H54 (cell line): ENCODE results near the gene RHEB.

Source experiments
- DNase-seq: peaks from one replicate; pipeline ENCODE4 v3.0.0; 2011; ENCODE audit warnings: low spot score, mixed read lengths; ENCODE audit not compliant: insufficient read length
- FAIRE-seq: peaks from 3 replicates; lab custom pipeline; 2011; peaks lifted over from hg19 to GRCh38; lab: Jason Lieb, UNC
- POLR2A ChIP-seq: IDR thresholded peaks from 2 replicates; pipeline ENCODE4 v1.6.1; 2011; ENCODE audit warnings: low read depth, mild to moderate bottlenecking, low read length

The RHEB gene

DNA sequence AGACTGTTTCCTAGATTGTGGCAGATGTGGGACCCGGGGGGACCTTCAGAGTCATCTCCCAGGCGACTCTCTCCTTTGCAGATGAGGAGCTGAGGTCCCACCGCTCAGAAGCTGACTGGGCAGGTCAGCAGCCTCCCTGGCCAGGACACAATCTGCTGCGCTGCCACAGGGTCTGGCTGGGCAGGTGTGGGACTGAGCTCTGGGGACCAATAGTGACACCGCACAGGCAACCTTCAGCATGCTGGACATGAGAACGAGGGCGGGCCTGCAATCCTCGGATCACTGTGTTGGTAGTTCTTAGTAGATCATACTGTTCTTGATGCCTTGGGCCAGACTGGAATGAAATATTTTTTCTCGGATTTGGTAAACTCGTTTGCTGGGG, 59.2 kb downstream of the RHEB start:
- FAIRE-seq (no peak), DNase-seq (no peak)
- no peak for TF ChIP-seq POLR2A

DNA sequence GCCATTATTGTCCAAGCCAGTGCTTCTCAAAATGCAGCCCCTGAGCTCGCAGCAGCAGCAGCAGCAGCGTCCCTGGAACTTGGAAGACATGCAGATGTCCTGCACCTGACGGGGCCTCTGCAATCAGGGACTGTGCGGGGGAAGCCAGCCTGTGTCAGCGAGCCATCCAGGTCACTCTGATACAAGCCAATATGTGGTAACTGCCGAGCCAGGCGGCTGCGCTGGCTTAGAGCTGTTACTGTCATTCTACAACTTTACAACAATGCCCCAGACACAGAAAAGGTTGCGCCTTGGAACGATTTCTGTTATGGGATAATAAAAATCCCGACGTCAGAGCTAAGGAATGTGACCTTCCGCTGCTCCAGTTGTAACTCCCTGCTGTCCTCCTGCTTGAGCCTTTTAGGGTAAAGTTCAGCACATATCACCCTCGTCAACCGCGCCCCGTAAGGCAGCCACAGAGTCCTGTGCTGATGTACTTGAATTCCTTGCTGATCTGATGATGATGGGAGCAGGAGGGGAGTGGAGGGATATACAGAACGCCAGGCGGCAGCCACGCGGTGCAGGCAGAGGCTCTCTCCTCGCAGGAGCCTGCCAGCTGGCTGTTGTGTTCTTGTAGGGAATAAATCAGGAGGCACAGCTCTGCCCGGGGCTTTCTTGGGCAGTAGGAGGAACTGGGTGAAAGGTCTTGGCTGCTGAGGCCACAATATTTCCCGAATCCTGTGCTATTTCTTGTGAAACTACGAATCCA, 59.8 kb downstream of the RHEB start:
- DNase-seq, result peak; percentile 77
- FAIRE-seq, result peak; percentile 60

DNA sequence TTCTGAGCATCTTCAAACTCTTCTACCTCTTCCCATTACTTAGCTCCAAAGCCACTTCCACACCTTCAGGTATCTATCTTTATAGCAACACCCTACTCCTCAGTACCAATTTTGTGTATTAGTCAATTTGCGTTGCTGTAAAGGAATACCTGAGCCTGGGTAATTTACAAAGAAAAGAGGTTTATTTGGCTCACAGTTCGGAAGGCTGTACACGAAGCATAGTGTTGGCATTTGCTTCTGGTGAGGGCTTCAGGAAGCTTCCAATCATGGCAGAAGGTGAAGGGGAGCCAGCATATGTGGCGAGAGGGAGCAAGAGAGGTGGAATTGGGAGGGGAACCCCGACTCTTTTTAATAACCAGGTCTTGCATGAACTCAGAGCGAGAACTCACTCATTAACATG, 62.2 kb downstream of the RHEB start:
- TF ChIP-seq POLR2A, result no peak
- DNase-seq (no peak), FAIRE-seq (no peak)

More for the DNA sequence above, 59.8 kb downstream of the RHEB start:
- TF ChIP-seq POLR2A, result no peak

DNA sequence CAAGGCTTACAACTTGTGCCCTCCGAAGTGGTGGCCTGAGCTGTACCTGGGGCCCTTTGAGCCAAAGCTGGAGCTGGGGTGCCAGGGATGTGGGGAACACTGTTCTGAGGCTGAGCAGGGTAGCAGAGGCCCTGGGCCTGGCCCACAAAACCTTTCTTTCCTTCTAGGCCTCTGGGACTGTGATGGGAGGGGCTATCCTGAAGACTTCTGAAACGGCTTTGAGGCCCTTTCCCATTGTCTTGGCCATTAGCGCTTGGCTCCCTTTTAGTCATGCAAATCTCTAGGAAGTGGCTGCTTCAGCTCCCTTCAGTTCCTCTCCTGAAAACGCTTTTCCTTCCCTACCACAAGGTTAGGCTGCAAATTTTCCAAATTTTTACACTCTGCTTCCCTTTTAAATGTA, 62.9 kb downstream of the RHEB start:
- no peak for FAIRE-seq
- DNase-seq, result no peak

DNA sequence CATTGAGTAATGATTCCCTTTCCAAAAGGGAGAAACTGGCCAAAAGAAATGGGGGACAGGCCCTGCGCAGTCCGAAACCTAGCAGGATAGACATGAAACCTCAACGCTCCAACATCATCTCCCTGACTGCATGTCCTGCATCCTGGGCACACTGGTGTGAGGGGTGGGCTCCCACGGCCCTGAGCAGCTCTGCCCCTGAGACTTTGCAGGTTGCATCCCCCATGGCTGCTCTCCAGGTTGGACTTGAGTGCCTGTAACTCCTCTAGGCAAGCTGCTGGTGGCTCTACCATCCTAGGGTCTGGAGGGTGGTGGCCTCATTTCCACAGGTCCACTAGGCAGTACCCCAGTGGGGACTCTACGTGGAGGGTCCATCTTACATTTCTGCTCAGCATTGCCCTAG, 63.4 kb downstream of the RHEB start:
- no peak for FAIRE-seq
- TF ChIP-seq POLR2A, result no peak
- no peak for DNase-seq

More for the DNA sequence above, 62.9 kb downstream of the RHEB start:
- no peak for TF ChIP-seq POLR2A

DNA sequence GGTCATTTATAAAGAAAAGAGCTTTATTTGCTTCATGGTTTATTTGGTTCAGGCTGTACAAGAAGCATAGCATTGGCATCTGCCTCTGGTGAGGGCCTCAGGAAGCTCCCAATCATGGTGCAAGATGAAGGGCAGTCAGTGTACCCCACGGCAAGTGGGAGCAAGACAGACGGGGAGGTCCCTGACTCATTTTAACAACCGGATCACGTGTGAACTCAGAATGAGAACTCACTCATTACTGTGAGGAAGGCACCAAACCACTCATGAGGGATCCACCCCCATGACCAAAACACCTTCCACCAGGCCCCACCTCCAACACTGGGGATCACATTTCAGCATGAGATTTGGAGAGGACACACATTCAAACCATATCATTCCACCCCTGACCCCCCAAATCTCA, 64.0 kb downstream of the RHEB start:
- FAIRE-seq (no peak), DNase-seq (no peak)
- TF ChIP-seq POLR2A, result no peak

DNA sequence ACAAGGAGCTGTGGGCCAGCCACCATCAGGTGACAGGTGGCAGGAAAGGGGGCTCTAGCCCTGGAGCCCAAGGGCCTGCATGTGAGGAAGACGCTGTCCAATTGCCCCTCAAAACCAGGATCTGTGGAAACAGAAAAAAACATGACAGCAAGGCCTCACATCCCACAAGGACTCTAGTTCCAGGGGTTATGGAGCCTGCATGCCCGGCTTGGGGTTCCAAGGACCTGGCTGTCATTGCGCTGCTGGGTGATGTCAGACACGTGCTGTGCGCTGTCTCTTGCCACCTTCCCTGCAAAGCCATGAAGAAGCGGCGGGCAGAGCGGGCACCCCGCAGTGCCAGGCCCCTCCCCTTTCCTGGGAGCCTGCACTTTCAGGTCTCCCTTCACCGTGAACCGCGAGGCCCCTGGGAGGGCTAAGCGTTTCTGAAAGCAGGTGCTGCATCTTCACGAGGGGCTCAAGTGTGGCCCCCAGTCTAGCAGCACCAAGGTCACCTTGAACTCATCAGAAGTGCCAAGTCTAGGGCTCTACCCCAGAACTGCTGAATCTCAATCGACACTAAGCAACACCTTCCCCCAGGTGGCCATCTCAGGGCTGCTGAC, 64.7 kb downstream of the RHEB start:
- no peak for TF ChIP-seq POLR2A
- DNase-seq (no peak), FAIRE-seq (no peak)

DNA sequence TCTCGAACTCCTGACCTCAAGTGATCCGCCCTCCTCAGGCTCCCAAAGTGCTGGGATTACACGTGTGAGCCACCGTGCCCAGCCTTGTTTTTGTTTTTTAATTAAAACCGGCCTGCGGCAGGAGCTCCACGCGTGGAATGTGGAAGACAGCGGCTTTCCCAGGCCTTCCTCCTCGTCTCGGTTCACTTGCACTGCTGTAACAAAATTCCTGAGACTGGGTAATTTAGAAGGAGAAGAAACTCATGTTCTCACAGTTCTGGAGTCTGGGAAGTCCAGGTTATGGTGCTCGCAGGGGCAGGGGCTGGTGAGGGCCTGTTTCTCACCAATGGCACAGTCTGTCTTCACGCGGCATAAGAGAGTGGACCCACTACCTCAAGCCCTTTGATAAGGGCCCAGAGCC, 65.4 kb downstream of the RHEB start:
- TF ChIP-seq POLR2A, result no peak
- FAIRE-seq, result no peak
- no peak for DNase-seq

DNA sequence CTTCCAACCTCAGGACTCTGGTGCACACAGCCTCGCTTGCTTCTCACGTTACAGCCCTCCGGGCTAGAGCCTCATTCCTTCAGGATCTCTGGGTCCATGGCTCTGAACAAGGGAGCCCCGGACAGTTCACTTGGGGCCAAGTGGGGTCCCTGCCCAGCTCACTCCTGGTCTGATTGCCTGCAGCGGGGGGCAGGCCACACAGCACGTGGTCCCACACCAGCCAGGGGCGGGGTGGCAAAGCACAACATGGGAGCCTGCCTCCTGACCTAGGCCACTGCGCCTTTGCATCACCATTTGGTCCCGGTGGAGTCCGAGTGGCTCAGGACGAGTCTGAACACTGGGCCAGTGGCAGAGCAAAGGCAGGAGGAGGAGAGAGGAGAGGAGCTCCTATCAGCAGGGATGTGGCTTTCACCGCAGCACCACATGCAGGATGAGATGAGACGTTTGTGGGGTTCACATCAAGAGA, 66.3 kb downstream of the RHEB start:
- TF ChIP-seq POLR2A, result no peak
- FAIRE-seq, result no peak
- DNase-seq, result no peak

DNA sequence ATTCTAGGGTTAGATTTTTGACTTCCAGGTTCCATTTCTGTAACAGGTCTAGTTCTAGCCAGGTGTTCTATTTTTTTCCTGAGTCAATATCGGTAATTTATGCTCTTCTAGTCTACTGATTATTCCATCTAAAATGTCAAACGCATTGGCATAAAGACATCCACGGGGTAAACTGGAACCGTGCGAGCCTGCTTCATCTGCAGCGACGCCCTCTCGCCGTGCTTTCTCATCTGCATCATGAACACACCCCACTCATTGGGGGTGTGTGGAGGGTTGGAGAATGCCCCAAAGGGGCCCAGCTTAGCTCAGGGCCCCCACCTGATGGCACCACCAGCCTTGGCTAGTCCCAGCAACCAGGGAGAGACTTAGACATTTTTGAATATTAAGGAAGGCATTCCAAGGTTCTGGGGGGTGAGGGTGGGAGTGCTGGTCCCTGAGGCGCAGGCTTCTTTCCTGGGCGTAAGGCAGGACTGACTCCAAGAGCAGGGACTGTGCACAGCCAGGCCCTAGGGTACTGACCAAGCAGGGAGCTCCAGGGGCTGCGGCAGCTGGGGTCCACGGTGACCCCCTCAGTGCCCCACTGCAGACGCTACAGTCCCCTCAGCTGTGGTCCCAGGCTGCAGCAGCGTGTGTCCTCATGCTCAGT, 66.9 kb downstream of the RHEB start:
- DNase-seq, result no peak
- FAIRE-seq, result no peak
- no peak for TF ChIP-seq POLR2A

DNA sequence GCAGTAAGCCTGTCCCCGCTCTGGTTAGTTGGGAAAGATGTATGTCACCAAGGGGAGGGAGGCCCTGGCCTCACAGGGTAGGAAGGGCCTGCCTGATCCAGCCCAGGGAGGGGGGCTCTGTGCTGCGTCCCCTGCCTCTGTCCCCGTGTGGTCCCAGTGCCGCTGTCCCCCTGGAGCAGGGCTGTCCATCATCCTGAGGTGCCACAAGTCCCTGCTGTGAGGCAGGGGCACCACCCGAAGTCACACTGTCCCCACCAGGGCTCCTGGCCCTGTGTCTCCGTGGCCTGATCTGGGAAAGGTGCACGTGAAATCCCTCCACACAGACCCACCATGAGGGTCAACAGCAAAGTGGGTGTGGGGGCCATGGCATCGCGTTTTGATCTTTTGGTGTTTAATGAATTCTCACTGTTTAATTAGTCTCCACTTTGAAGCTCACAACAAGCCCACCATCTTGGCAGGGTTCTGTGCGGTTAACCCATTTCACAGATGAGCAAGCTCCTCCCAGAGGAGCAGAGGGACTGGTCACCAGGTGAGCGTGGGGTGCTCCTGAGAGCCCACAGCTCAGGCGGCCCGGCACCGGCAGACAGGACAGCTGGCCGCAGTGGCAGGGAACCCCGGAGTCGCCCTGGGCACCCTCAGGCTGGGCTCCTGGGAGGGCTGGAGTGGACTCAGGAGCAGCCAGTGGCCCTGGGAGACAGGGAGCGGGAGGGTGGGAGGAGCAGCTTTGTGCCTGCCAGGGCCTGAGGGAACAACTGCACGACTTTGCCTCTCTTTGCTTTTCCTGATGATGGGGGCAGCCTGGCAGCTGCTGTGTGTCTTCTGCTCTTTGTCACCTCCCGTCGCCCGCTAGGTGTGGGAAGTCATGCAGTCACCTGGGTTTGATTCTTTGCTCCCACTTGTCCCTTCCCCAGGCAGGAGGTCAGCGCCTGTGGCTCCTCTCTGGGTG, 67.8 kb downstream of the RHEB start:
- FAIRE-seq (no peak), DNase-seq (no peak)
- TF ChIP-seq POLR2A, result no peak

DNA sequence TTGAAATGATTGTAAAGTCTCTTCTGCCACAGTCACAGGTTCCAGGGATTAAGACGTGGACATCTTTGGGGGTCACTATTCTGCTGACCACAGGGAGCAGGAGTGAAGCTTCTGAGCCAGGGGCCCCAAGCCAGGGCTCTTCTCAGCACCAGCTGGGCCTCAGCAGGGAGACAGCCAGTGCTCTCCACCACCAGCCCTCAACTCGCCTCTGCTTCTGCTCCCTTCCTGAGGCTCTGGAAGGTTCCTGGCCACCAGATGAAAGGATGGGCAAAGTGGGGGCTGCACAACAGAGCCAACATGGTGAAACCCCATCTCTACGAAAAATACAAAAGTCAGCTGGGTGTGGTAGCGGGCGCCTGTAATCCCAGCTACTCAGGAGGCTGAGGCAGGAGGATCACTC, 68.5 kb downstream of the RHEB start:
- FAIRE-seq, result no peak
- DNase-seq, result no peak
- TF ChIP-seq POLR2A, result no peak

DNA sequence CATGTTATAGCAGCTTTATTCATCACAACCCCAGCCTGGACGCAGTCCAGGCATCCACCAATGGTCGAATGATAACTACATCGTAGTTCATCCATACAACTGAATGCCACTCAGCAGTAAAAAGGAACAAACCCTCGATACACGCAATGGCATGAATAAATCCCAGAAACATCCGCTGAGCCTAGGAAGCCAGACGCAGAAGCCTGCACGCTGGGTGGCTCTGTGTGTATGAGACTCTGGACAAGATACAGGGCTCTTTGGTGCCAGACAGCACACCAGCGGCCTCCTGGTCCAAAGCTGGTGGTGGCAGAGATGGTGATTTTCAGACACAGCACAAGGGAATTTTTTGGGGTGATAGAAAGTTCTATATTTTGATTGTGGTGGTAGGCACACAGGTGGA, 69.7 kb downstream of the RHEB start:
- DNase-seq, result no peak
- no peak for TF ChIP-seq POLR2A

More for the DNA sequence above, 69.7 kb downstream of the RHEB start:
- no peak for FAIRE-seq
